ENCODE data around the gene KIF12.
"Not testable (repeated sequence)": the region's sequence is repeated elsewhere in the genome, so short reads cannot be mapped to it uniquely, and the experiment has no call there.

Gene KIF12

DNA sequence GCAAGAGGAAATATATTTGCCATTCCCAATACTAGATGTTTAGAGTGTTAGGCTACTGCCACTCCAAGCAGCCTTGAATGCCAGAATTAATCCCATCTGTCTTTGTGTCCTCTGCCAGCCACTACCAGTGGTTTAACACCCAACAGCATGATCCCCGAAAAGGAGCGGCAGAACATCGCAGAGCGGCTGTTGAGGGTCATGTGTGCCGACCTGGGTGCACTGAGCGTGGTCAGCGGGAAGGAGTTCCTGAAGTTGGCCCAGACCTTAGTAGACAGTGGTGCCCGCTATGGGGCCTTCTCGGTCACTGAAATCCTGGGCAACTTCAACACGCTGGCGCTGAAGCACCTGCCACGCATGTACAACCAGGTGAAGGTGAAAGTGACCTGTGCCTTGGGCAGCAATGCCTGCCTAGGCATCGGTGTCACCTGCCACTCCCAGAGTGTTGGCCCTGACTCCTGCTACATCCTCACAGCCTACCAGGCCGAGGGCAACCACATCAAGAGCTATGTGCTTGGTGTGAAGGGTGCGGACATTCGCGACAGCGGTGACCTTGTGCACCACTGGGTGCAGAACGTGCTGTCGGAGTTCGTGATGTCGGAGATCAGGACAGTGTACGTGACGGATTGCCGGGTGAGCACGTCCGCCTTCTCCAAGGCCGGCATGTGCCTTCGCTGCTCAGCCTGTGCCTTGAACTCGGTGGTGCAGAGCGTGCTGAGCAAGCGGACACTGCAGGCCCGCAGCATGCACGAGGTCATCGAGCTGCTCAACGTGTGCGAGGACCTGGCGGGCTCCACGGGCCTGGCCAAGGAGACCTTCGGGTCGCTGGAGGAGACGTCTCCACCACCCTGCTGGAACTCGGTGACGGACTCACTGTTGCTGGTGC, 50.3 kb downstream of the KIF12 start:
- no peak for DNase-seq (ENCODE audit: low spot score)
- no peak for FAIRE-seq

DNA sequence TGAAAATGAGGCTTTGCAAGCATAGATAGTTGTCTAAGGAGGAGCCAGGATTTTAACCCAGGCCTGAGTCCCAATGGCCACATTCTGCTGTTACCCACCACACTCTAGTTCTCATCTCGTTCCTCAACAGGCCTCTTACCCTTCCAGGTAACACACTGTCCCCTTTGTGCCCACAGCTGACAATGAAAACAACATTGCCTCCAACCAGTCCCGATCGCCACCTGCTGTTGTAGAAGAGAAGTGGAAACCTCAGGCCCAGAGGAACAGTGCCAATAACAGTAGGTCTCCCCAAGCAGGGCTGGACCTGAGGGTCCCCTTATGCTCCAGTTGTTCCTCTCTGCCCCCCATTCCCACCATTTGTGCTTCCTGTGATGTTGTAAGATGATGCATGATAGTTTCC, 51.4 kb downstream of the KIF12 start:
- FAIRE-seq (no peak), DNase-seq (ENCODE audit: low spot score) (no peak)

DNA sequence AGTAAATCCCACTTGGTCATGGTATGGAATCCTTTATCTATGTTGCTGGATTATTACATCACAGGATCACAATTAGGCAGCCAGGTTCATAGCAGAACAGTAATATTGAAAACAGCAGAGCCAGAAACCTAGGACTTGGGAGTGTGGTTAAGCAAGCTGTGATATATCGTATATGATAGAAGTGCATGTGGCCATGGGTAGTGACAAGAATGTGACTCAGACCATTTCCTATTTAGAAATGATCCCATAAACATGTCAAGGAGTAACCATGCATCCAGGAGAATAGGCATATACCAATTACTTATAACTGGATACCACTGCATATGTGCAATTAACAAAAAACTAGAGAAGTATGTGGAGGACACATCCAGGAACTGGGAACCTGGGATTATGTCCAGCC, 52.2 kb downstream of the KIF12 start:
- FAIRE-seq, result no peak

DNA sequence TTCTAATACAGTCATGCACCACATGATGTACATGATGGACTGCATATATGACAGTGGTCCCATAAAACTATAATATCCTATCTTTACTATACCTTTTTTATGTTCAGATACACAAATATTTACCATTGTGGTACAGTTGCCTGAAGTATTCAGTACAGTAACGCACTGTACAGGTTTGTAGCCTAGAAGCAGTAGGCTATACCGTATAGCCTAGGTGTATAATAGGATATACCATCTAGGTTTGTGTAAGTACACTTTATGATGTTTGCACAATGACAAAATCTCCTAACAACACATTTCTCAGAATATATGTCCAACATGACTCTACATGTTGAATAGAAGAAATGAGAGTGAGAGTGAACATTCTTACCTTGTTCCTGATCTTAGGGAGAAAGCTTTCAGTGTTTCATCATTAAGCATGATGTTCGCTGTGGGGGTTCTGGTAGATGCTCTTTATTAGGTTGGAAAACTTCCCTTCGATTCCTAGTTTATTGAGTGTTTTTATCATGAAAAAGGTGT, 52.8 kb downstream of the KIF12 start:
- FAIRE-seq, result no peak
- DNase-seq (ENCODE audit: low spot score), result no peak

More for the DNA sequence above, 52.2 kb downstream of the KIF12 start:
- no peak for DNase-seq (ENCODE audit: low spot score)

DNA sequence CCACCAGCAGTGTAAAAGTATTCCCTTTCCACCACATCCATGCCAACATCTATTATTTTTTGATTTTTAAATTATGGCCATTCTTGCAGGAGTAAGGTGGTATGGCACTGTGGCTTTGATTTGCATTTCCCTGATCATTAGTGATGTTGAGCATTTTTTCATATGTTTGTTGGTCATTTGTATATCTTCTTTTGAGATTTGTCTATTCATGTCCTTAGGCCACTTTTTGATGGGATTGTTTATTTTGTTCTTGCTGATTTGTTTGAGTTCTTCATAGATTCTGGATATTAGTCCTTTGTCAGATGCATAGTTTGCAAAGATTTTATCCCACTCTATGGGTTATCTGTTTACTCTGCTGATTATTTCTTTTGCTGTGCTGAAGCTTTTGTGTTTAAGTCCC, 55.4 kb downstream of the KIF12 start:
- DNase-seq (ENCODE audit: low spot score); FAIRE-seq: not testable (repeated sequence)
